ENCODE measurements around the gene ITIH5. TPM values are rescaled to one million over a fixed set of nuclear protein-coding genes. Genes with fewer than 3 reads are reported as not detected.

The ITIH5 gene
- total and polyA plus RNA-seq, 4 donors: 0.88 to 68.5 (median 6.4) TPM

- Histone ChIP-seq H3K27me3 (ENCODE audit: control insufficient read depth in 3 of 3, insufficient read depth in 3 of 3, low read length in 2 of 3) (no peaks in the 10 kb centered on the region), H3K27ac (ENCODE audit: low read depth in 1 of 2, low read length in 1 of 2) (no peak overlapping the region), H3K9me3 (ENCODE audit: control insufficient read depth in 4 of 4, insufficient read depth in 3 of 4, low read length in 3 of 4) (no peaks in the 10 kb centered on the region), H3K4me1 (ENCODE audit: control insufficient read depth in 5 of 5, insufficient read depth in 5 of 5, low read length in 5 of 5) (peaks cover 0 to 28% (median 4%) of the 10 kb centered on the region in 5 donors), H3K9ac (ENCODE audit: insufficient read depth in 1 of 2, low read length in 2 of 2) (no peak overlapping the region), H3K36me3 (ENCODE audit: control insufficient read depth in 4 of 4, insufficient read depth in 4 of 4, low read length in 4 of 4) (no peaks in the 10 kb centered on the region), H3K4me3 (no peak overlapping the region)
- DNase-seq (no peak), ATAC-seq (ENCODE audit: insufficient read depth, low FRiP score) (no peak)
- TF ChIP-seq CTCF (IDR thresholded peaks at IDR 0.05; ENCODE audit: control extremely low read depth, extremely low read depth): no peak
- 80 to 88% methylated on average over 6 of the region's 6 CpGs for WGBS, 2 donors
These were observed 115.5 kb downstream of the ITIH5 start for GRCh38 chr10:7551289-7551688.

DNA sequence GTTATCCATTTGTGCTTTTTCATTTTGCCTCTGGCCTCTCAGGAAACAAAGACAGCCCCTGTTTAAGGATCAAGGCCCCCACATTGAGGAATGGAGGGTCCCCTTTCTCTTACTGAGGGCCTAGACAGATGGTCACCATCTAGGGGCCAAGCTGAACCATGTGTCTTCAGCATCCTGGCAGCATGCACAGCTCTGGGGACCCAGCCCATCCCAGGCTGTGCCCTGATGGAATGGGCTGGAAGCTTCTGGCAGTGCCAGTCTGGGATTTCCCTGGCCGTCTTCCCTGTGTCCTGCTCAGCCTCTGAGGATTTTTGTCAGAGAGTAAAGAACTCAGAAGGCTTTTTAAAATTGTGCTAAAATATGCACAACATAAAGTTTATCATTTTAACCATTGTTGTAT, 116.8 kb downstream of the ITIH5 start:
- Histone ChIP-seq H3K9me3 (ENCODE audit: control insufficient read depth in 4 of 4, insufficient read depth in 3 of 4, low read length in 3 of 4) (no peaks in the 10 kb centered on the region), H3K4me3 (no peak overlapping the region), H3K27ac (ENCODE audit: low read depth in 1 of 2, low read length in 1 of 2) (no peak overlapping the region), H3K9ac (ENCODE audit: insufficient read depth in 1 of 2, low read length in 2 of 2) (no peak overlapping the region), H3K36me3 (ENCODE audit: control insufficient read depth in 4 of 4, insufficient read depth in 4 of 4, low read length in 4 of 4) (no peaks in the 10 kb centered on the region), H3K27me3 (ENCODE audit: control insufficient read depth in 3 of 3, insufficient read depth in 3 of 3, low read length in 2 of 3) (no peaks in the 10 kb centered on the region), H3K4me1 (ENCODE audit: control insufficient read depth in 5 of 5, insufficient read depth in 5 of 5, low read length in 5 of 5) (peaks cover 0 to 26% (median 4%) of the 10 kb centered on the region in 5 donors)
- no peak for TF ChIP-seq CTCF (IDR thresholded peaks at IDR 0.05; ENCODE audit: control extremely low read depth, extremely low read depth)
- WGBS, 2 donors: 91 to 96% methylated on average over 1 of the region's 1 CpG
- DNase-seq: no peak
- no peak for ATAC-seq (ENCODE audit: insufficient read depth, low FRiP score)

- Histone ChIP-seq H3K4me3 (no peak overlapping the region), H3K9ac (ENCODE audit: insufficient read depth in 1 of 2, low read length in 2 of 2) (no peak overlapping the region)
- WGBS, 2 donors: 45 to 58% methylated on average over 6 of the region's 6 CpGs
These were observed 118.9 kb downstream of the ITIH5 start for GRCh38 chr10:7547829-7548228.

More at GRCh38 chr10:7547829-7548228, 118.9 kb downstream of the ITIH5 start:
- DNase-seq (peak in 1 of 3 donors; percentile 28), ATAC-seq (ENCODE audit: insufficient read depth, low FRiP score) (peak; percentile 30)
- peaks cover 0 to 38% (median 14%) of the 10 kb centered on the region in 5 donors for H3K4me1 ChIP-seq (ENCODE audit: control insufficient read depth in 5 of 5, insufficient read depth in 5 of 5, low read length in 5 of 5)
- H3K27ac ChIP-seq (ENCODE audit: low read depth in 1 of 2, low read length in 1 of 2): no peak overlapping the region
- no peak for TF ChIP-seq CTCF (IDR thresholded peaks at IDR 0.05; ENCODE audit: control extremely low read depth, extremely low read depth)
- H3K9me3 ChIP-seq (ENCODE audit: control insufficient read depth in 4 of 4, insufficient read depth in 3 of 4, low read length in 3 of 4): no peaks in the 10 kb centered on the region
- no peaks in the 10 kb centered on the region for H3K27me3 ChIP-seq (ENCODE audit: control insufficient read depth in 3 of 3, insufficient read depth in 3 of 3, low read length in 2 of 3)
- H3K36me3 ChIP-seq (ENCODE audit: control insufficient read depth in 4 of 4, insufficient read depth in 4 of 4, low read length in 4 of 4): no peaks in the 10 kb centered on the region

Measured in lung (tissue), 12 donors.